ENCODE data around the gene GRID1.

Gene GRID1

GRCh38 chr10:86365346-86366032 is 1.1 kb downstream of the GRID1 start:
- DNase-seq (ENCODE audit: low read depth): no peak
- H3K4me3 ChIP-seq (ENCODE audit: control insufficient read depth, low read depth, low read length): no peak overlapping the region

GRCh38 chr10:86364491-86365345 is 1.9 kb downstream of the GRID1 start:
- no peak for DNase-seq (ENCODE audit: low read depth)
- no peak overlapping the region for H3K4me3 ChIP-seq (ENCODE audit: control insufficient read depth, low read depth, low read length)
- no peak for TF ChIP-seq CTCF (conservative IDR thresholded peaks at IDR 0.05; ENCODE audit: control insufficient read depth, insufficient read depth, low read depth, low read length)

More at GRCh38 chr10:86365346-86366032, 1.1 kb downstream of the GRID1 start:
- no peak for TF ChIP-seq CTCF (conservative IDR thresholded peaks at IDR 0.05; ENCODE audit: control insufficient read depth, insufficient read depth, low read depth, low read length)

- DNase-seq (ENCODE audit: low read depth): no peak
- no peak for TF ChIP-seq CTCF (conservative IDR thresholded peaks at IDR 0.05; ENCODE audit: control insufficient read depth, insufficient read depth, low read depth, low read length)
- no peak overlapping the region for H3K4me3 ChIP-seq (ENCODE audit: control insufficient read depth, low read depth, low read length)
Observed at GRCh38 chr10:86363833-86364490, 2.6 kb downstream of the GRID1 start.

GRCh38 chr10:86363184-86363832 is 3.3 kb downstream of the GRID1 start:
- no peak for DNase-seq (ENCODE audit: low read depth)
- H3K4me3 ChIP-seq (ENCODE audit: control insufficient read depth, low read depth, low read length): no peak overlapping the region
- no peak for TF ChIP-seq CTCF (conservative IDR thresholded peaks at IDR 0.05; ENCODE audit: control insufficient read depth, insufficient read depth, low read depth, low read length)

GRCh38 chr10:86362586-86363183 is 3.9 kb downstream of the GRID1 start:
- no peak overlapping the region for H3K4me3 ChIP-seq (ENCODE audit: control insufficient read depth, low read depth, low read length)
- no peak for DNase-seq (ENCODE audit: low read depth)
- TF ChIP-seq CTCF (conservative IDR thresholded peaks at IDR 0.05; ENCODE audit: control insufficient read depth, insufficient read depth, low read depth, low read length): no peak

GRCh38 chr10:86362129-86362527 is 4.5 kb downstream of the GRID1 start:
- H3K4me3 ChIP-seq (ENCODE audit: control insufficient read depth, low read depth, low read length): no peak overlapping the region
- no peak for TF ChIP-seq CTCF (conservative IDR thresholded peaks at IDR 0.05; ENCODE audit: control insufficient read depth, insufficient read depth, low read depth, low read length)
- no peak for DNase-seq (ENCODE audit: low read depth)

All from fibroblast of mammary gland (primary cell).